Measurements from ENCODE around the gene EDRF1.

DNA sequence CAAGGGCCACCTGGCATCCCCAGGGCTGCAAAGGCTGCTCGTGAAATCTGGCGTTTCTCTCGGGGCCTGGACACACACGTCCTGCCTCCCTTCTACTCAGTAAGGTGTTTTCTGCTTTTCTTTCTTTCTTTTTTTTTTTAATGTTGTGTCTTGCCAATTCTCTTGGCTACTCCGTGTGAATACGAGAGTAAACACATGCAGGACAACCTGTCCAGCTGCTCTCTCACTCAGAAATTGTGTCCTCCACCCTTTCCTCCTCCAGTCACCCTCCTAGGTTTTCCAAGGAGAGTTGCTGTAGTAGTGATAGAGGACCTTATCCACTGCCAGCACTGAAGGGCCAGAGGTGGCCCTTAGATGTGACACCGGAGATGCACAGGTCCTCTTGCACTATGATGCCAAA is 35.7 kb upstream of the EDRF1 start:
- TF ChIP-seq, protein P1, sequence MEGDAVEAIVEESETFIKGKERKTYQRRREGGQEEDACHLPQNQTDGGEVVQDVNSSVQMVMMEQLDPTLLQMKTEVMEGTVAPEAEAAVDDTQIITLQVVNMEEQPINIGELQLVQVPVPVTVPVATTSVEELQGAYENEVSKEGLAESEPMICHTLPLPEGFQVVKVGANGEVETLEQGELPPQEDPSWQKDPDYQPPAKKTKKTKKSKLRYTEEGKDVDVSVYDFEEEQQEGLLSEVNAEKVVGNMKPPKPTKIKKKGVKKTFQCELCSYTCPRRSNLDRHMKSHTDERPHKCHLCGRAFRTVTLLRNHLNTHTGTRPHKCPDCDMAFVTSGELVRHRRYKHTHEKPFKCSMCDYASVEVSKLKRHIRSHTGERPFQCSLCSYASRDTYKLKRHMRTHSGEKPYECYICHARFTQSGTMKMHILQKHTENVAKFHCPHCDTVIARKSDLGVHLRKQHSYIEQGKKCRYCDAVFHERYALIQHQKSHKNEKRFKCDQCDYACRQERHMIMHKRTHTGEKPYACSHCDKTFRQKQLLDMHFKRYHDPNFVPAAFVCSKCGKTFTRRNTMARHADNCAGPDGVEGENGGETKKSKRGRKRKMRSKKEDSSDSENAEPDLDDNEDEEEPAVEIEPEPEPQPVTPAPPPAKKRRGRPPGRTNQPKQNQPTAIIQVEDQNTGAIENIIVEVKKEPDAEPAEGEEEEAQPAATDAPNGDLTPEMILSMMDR (conservative IDR thresholded peaks at IDR 0.05 in 1 of 2, IDR thresholded peaks at IDR 0.05 in 1 of 2; ENCODE audit: extremely low read depth in 1 of 2, insufficient read depth in 1 of 2, low read depth in 1 of 2, low read length in 2 of 2), result no peak
- no peak for TF ChIP-seq EZH2 (IDR thresholded peaks at IDR 0.05; ENCODE audit: borderline replicate concordance, low read length)
